ENCODE data around the gene DTWD2.

GRCh38 chr5:118875131-118875530 is 113.2 kb downstream of the DTWD2 start:
- TF ChIP-seq CTCF (IDR thresholded peaks at IDR 0.05; ENCODE audit: low read depth, low read length, poor library complexity, severe bottlenecking) (no peak), EZH2phosphoT487 (IDR thresholded peaks at IDR 0.05; ENCODE audit: borderline replicate concordance, low read length) (no peak)

All from DOHH2 (cell line).